ENCODE measurements around the gene SPATS2L. TPM values are rescaled to one million over a fixed set of nuclear protein-coding genes. Genes with fewer than 3 reads are reported as not detected.

SPATS2L gene
- total and polyA plus RNA-seq, 2 donors (not counting 1 experiment from before 2014, with no cell fraction given): 0.27 to 0.44 TPM

GRCh38 chr2:200456567-200456966, 150.1 kb downstream of the SPATS2L start:
- ATAC-seq (ENCODE audit: low read depth) (no peak), DNase-seq (no peak)
- Mint-ChIP-seq H3K27ac (no peak overlapping the region), H3K9me3 (ENCODE audit: insufficient read depth) (no peaks in the 10 kb centered on the region), H3K4me3 (no peak overlapping the region), H3K27me3 (no peaks in the 10 kb centered on the region), H3K4me1 (peaks cover 33% of the 10 kb centered on the region)
- Histone ChIP-seq H3K79me2 (ENCODE audit: control insufficient read depth, insufficient read depth, low read length) (no peaks in the 10 kb centered on the region), H3K4me3 (ENCODE audit: control extremely low read depth in 1 of 5, extremely low read depth in 1 of 5, insufficient read depth in 1 of 5, low read depth in 2 of 5, low read length in 4 of 5) (no peak overlapping the region), H2AFZ (ENCODE audit: insufficient read depth, low read depth, low read length, poor library complexity, severe bottlenecking) (no peak overlapping the region), H4K20me1 (ENCODE audit: control insufficient read depth, insufficient read depth, low read length, poor library complexity, severe bottlenecking) (no peaks in the 10 kb centered on the region), H3K36me3 (replicated peaks in 1 of 2; ENCODE audit: control extremely low read depth in 1 of 2, control insufficient read depth in 1 of 2, extremely low read depth in 1 of 2, insufficient read depth in 2 of 2, low read length in 1 of 2) (no peaks in the 10 kb centered on the region), H3K27me3 (replicated peaks in 1 of 4; ENCODE audit: control extremely low read depth in 1 of 4, control insufficient read depth in 3 of 4, insufficient read depth in 4 of 4, low read length in 3 of 4) (no peaks in the 10 kb centered on the region), H3K4me2 (replicated peaks; ENCODE audit: low read depth, low read length, poor library complexity, severe bottlenecking) (no peak overlapping the region), H3K9ac (ENCODE audit: low read length) (no peak overlapping the region), H3K4me1 (ENCODE audit: control insufficient read depth in 2 of 2, insufficient read depth in 2 of 2, low read length in 2 of 2) (peaks cover 25 to 27% of the 10 kb centered on the region in 2 donors), H3K27ac (ENCODE audit: low read length in 2 of 2) (no peak overlapping the region), H3K9me3 (ENCODE audit: control extremely low read depth in 1 of 3, control insufficient read depth in 2 of 3, insufficient read depth in 1 of 3, low read length in 2 of 3) (no peaks in the 10 kb centered on the region)
- WGBS (ENCODE audit: insufficient coverage): 60% methylated on average over 1 of the region's 2 CpGs
- TF ChIP-seq EZH2 (IDR thresholded peaks at IDR 0.05; ENCODE audit: borderline replicate concordance, insufficient read depth, low read depth, low read length, poor library complexity, severe bottlenecking) (no peak), CTCF (IDR thresholded peaks at IDR 0.05) (no peak)
- ChIA-PET CTCF (interaction anchor here (1.3 to 1.7 kb wide), 2 partner anchors 14 to 15 kb away, joined by 5 to 7 read pairs; no protein-coding TSS in a partner anchor), POLR2A (no interaction called here)
- intact Hi-C loops (cut with micrococcal nuclease): no loop called here

GRCh38 chr2:200459101-200459500, 152.6 kb downstream of the SPATS2L start:
- Histone ChIP-seq H3K27ac (ENCODE audit: low read length in 2 of 2) (no peak overlapping the region), H3K4me1 (ENCODE audit: control insufficient read depth in 2 of 2, insufficient read depth in 2 of 2, low read length in 2 of 2) (peaks cover 25 to 33% of the 10 kb centered on the region in 2 donors), H3K4me2 (replicated peaks; ENCODE audit: low read depth, low read length, poor library complexity, severe bottlenecking) (no peak overlapping the region), H3K9ac (ENCODE audit: low read length) (no peak overlapping the region), H3K9me3 (ENCODE audit: control extremely low read depth in 1 of 3, control insufficient read depth in 2 of 3, insufficient read depth in 1 of 3, low read length in 2 of 3) (no peaks in the 10 kb centered on the region), H3K27me3 (replicated peaks in 1 of 4; ENCODE audit: control extremely low read depth in 1 of 4, control insufficient read depth in 3 of 4, insufficient read depth in 4 of 4, low read length in 3 of 4) (no peaks in the 10 kb centered on the region), H4K20me1 (ENCODE audit: control insufficient read depth, insufficient read depth, low read length, poor library complexity, severe bottlenecking) (no peaks in the 10 kb centered on the region), H2AFZ (ENCODE audit: insufficient read depth, low read depth, low read length, poor library complexity, severe bottlenecking) (no peak overlapping the region), H3K79me2 (ENCODE audit: control insufficient read depth, insufficient read depth, low read length) (no peaks in the 10 kb centered on the region), H3K4me3 (ENCODE audit: control extremely low read depth in 1 of 5, extremely low read depth in 1 of 5, insufficient read depth in 1 of 5, low read depth in 2 of 5, low read length in 4 of 5) (no peak overlapping the region), H3K36me3 (replicated peaks in 1 of 2; ENCODE audit: control extremely low read depth in 1 of 2, control insufficient read depth in 1 of 2, extremely low read depth in 1 of 2, insufficient read depth in 2 of 2, low read length in 1 of 2) (no peaks in the 10 kb centered on the region)
- no peak overlapping the region for H3K27ac Mint-ChIP-seq
- DNase-seq: no peak
- WGBS (ENCODE audit: insufficient coverage): 63% methylated on average over 3 of the region's 3 CpGs
- ATAC-seq (ENCODE audit: low read depth): no peak
- H3K27me3 Mint-ChIP-seq: no peaks in the 10 kb centered on the region
- TF ChIP-seq EZH2 (IDR thresholded peaks at IDR 0.05; ENCODE audit: borderline replicate concordance, insufficient read depth, low read depth, low read length, poor library complexity, severe bottlenecking) (no peak), CTCF (IDR thresholded peaks at IDR 0.05) (no peak)
- H3K4me3 Mint-ChIP-seq: no peak overlapping the region
- peaks cover 35% of the 10 kb centered on the region for H3K4me1 Mint-ChIP-seq
- intact Hi-C loops (cut with micrococcal nuclease): no loop called here
- ChIA-PET POLR2A (no interaction called here), CTCF (no interaction called here)
- no peaks in the 10 kb centered on the region for H3K9me3 Mint-ChIP-seq (ENCODE audit: insufficient read depth)
